ENCODE results near the gene PTGER3.

DNA sequence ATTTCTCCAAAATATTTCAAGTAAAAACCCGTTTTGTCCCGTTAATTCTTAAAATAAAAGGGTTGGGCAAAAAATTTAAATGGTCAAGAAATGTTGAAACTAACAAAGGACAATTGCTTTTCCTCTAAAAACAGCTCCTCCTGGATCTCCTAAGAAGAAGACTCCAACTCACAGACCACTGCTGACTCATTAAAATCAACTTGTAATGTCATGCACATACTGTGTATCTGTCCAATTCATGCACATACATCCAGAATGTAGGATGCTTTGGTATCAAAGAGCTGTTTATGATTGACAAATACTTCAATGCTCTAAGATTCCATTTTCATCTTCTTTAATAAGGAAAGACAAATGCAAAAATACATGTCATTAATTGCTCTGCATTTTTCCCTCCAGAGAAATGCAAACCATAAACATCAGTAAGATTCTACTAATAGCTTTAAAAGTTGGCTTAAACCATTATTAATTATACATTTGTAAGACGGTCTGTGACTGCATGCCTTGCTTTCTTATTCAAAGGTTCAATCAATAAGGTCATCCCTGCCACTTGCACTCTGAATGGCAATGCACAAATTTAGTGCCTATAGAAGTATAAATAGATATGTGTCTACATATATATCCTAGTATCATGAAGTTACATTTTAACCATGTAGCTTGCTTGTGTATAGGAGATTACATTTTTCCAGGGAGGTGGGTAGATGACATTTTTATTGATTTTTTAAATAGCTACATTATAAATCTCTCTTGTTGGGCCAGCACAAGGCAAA lies 44.7 kb downstream of the PTGER3 start:
- TF ChIP-seq CTCF (IDR thresholded peaks at IDR 0.05) = no peak
- TF ChIP-seq POLR2A (IDR thresholded peaks at IDR 0.05) = no peak
- TF ChIP-seq POLR2AphosphoS5 (IDR thresholded peaks at IDR 0.05) = no peak

Data from sigmoid colon (tissue), 4 donors.